ENCODE measurements around the gene AFAP1L1.
"Not testable (repeated sequence)": the region's sequence is repeated elsewhere in the genome, so short reads cannot be mapped to it uniquely, and the experiment has no call there.

- not testable (repeated sequence) for TF ChIP-seq PHF5A (CRISPR knock-in tag; IDR thresholded peaks at IDR 0.05; ENCODE audit: low read depth, unreplicated experiment); SMAD1 (CRISPR knock-in tag; IDR thresholded peaks at IDR 0.05; ENCODE audit: borderline replicate concordance, low read depth); RFXAP (CRISPR knock-in tag; IDR thresholded peaks at IDR 0.05; ENCODE audit: borderline replicate concordance); FUBP1 (CRISPR knock-in tag; IDR thresholded peaks at IDR 0.05; ENCODE audit: borderline replicate concordance)
- TF ChIP-seq, protein P1, sequence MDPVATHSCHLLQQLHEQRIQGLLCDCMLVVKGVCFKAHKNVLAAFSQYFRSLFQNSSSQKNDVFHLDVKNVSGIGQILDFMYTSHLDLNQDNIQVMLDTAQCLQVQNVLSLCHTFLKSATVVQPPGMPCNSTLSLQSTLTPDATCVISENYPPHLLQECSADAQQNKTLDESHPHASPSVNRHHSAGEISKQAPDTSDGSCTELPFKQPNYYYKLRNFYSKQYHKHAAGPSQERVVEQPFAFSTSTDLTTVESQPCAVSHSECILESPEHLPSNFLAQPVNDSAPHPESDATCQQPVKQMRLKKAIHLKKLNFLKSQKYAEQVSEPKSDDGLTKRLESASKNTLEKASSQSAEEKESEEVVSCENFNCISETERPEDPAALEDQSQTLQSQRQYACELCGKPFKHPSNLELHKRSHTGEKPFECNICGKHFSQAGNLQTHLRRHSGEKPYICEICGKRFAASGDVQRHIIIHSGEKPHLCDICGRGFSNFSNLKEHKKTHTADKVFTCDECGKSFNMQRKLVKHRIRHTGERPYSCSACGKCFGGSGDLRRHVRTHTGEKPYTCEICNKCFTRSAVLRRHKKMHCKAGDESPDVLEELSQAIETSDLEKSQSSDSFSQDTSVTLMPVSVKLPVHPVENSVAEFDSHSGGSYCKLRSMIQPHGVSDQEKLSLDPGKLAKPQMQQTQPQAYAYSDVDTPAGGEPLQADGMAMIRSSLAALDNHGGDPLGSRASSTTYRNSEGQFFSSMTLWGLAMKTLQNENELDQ (CRISPR knock-in tag; IDR thresholded peaks at IDR 0.05; ENCODE audit: borderline replicate concordance), result not testable (repeated sequence)
Observed at GRCh38 chr5:149272781-149273180, 1.1 kb downstream of the AFAP1L1 start.

Data from HepG2 (cell line).